Cardiac ventricle fibroblast (primary cell): ENCODE measurements around the gene D2HGDH. TPM values are rescaled to one million over a fixed set of nuclear protein-coding genes. Genes with fewer than 3 reads are reported as not detected.

Experiments used
- total RNA-seq: library from RNA; depleted of rRNA; stranded (reverse); fragments of >200 nt; gene quantifications from 2 replicates; pipeline ENCODE4 v1.2.3, GENCODE V29; 2015

D2HGDH gene
- total RNA-seq: 9.0 and 12.7 TPM in 2 replicates

GRCh38 chr2:241734467-241735208 is at the start of gene D2HGDH:
TSS of gene D2HGDH (plus strand) at chr2:241734630. CDS start at chr2:241735225, 595 bp downstream.

DNA sequence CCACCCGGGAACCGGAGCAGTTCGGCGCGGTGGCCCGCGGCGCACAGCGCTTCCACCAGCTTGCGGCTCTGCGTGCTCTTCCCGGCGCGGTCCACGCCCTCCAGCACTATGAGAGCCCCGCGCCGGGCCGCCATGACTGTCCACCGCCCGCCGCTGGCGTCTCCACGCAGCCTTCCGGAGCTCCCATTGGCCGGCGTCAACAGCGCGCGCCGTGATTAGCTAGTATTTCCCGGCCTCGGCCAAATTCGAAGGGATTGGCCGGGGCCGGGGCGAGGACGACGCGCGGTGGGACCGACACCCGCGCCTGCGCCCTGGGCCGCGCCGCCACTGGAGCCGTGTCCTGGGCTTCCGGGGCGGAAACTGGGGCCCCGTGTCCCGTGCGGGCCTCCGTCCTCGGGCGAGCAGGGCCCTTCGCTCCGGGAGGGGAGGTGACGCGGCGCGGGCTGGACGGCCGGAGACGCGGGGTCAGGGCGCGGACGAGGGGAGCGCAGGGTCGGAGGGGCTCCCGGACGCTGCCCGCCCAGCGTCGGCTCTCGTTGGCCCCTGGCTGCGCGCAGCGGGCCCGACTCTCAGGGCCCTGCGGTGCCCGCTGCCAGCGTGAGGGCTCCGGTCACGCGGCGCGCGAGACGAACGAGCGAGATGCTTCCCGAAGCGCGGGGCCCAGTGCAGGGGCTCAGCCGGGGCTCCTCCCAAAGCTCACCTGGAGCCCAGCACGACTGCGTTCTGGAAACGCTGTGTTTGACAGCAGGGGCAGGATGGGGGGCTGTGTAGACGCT is 47.6 kb upstream of the D2HGDH start, which contains the start of gene DTYMK:
DTYMK (minus strand) TSS at position 166 of the 776 bp plus-strand sequence; CDS start at position 134, 32 bp downstream.

GRCh38 chr2:241701399-241702154 is 32.9 kb upstream of the D2HGDH start, which contains the start of gene ING5:
TSS of gene ING5 (plus strand) at chr2:241702039. CDS start at chr2:241702066, 27 bp downstream.

GRCh38 chr2:241776336-241777169 is 42.1 kb downstream of the D2HGDH start, which contains the start of gene GAL3ST2:
TSS of gene GAL3ST2 (plus strand) at chr2:241776822. CDS start at chr2:241776956, 134 bp downstream.

GRCh38 chr2:241808721-241809382 is 74.4 kb downstream of the D2HGDH start, which contains the start of gene NEU4:
TSS of gene NEU4 (plus strand) at chr2:241809193. CDS start at chr2:241814485, 5,292 bp downstream.

Other genes starting within 250 kb of the D2HGDH start
- 77.5 and 146 TPM in 2 replicates for gene STK25, start 226.0 kb upstream of the D2HGDH start, total RNA-seq
- 56.0 and 61.0 TPM in 2 replicates for gene BOK, start 175.9 kb upstream of the D2HGDH start, total RNA-seq
- 37.2 and 42.9 TPM in 2 replicates for gene THAP4, start 97.5 kb upstream of the D2HGDH start, total RNA-seq
- gene ATG4B, start 96.9 kb upstream of the D2HGDH start, total RNA-seq: 33.0 and 34.0 TPM in 2 replicates
- gene DTYMK, start 47.8 kb upstream of the D2HGDH start, total RNA-seq: 14.0 and 19.3 TPM in 2 replicates
- 14.1 and 32.9 TPM in 2 replicates for gene ING5, start 32.6 kb upstream of the D2HGDH start, total RNA-seq
- not detected in 2 replicates for gene GAL3ST2, start 42.2 kb downstream of the D2HGDH start, total RNA-seq
- gene NEU4, start 74.6 kb downstream of the D2HGDH start, total RNA-seq: not detected in 2 replicates
- gene PDCD1, start 124.3 kb downstream of the D2HGDH start, total RNA-seq: not detected in 2 replicates
- not detected in 2 replicates for gene RTP5, start 135.1 kb downstream of the D2HGDH start, total RNA-seq